AG10803 (cell line): Measurements from ENCODE around the gene CT55.
A peak's percentile ranks its signal among the peaks of the same experiment; 100 is the strongest.

Experiments
- DNase-seq: peaks from one replicate; pipeline ENCODE4 v3.0.0; 2010; ENCODE audit warnings: low read depth
- H3K4me3 ChIP-seq: 2 replicates; pipeline ENCODE4 v1.5.1; 2011; ENCODE audit warnings: mild to moderate bottlenecking, low read length, control low read depth
- TF ChIP-seq, protein P1 (sequence below): conservative IDR thresholded peaks from 2 replicates; pipeline ENCODE4 v1.5.1; 2011; ENCODE audit warnings: mild to moderate bottlenecking, low read length, control low read depth, inconsistent platforms

Gene CT55

DNA sequence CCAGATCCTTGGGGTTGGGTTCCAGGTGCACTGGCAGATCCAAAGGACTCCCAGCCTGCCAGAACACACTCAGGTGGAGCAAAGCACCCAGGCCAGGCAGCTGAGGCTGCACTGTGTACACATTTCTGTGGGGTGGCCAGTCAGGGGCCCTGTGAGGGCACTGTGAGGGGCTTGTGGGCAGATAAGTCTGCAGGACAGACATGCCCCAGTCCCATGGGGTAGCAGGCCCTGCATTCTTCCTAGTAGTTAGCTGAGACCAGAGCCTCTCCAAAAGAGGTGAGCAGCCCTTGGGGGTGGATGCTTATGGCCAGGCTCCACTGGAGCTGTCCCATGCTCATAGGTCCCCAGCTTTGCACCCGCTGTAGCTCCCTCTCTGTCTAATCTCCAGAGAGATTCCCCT is 58.5 kb downstream of the CT55 start:
- H3K4me3 ChIP-seq, result no peak overlapping the region
- DNase-seq, result no peak
- TF ChIP-seq, protein P1, sequence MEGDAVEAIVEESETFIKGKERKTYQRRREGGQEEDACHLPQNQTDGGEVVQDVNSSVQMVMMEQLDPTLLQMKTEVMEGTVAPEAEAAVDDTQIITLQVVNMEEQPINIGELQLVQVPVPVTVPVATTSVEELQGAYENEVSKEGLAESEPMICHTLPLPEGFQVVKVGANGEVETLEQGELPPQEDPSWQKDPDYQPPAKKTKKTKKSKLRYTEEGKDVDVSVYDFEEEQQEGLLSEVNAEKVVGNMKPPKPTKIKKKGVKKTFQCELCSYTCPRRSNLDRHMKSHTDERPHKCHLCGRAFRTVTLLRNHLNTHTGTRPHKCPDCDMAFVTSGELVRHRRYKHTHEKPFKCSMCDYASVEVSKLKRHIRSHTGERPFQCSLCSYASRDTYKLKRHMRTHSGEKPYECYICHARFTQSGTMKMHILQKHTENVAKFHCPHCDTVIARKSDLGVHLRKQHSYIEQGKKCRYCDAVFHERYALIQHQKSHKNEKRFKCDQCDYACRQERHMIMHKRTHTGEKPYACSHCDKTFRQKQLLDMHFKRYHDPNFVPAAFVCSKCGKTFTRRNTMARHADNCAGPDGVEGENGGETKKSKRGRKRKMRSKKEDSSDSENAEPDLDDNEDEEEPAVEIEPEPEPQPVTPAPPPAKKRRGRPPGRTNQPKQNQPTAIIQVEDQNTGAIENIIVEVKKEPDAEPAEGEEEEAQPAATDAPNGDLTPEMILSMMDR, result no peak

DNA sequence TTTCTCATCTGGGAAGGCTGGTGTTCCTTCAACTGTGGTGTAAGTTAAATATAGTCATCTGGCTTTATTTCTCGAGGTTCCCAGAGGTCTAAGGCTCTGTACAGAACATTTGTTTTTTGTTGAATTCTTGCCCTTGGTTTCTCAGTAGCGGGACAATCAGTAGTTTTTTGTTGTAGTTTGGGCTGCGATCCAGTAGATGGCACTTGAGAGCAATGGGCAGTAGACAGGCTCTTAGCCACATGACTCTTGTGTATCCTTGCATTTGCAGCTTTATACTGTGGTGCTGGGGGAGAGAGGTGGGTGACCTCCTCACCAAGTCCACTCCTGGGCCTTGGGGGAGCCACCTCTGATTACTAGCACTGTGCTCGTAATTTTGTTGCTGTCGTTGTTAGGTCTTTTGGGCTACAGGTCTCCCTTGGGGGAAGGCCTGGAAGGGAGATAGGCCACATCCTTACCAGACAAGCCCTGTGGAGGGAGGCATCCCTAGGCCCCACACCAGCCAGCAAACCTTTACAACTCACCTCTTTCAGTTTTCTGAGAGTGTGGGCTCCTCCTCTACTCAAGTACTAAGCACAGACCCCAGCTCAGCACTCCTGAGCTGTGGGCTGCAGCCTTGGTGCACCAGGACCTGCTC is 59.0 kb downstream of the CT55 start:
- peak; percentile 17 for DNase-seq
- no peak overlapping the region for H3K4me3 ChIP-seq
- TF ChIP-seq, protein P1, result peak; percentile 69

DNA sequence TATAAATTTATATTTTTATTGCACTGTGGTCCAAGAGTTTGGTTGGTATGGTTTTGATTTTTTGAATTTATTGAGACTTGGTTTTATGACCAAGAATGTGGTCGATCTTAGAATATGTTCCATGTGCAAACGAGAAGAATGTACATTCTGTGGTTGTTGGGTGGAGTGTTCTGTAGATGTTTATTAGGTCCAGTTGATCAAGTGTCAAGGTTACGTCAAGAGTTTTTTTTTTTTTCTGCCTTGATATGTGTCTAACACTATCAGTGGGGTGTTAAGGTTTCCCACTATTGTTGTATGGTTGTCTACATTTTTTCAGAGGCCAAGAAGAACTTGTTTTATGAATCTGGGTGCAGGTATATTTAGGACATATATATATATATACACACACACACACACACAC is 61.6 kb downstream of the CT55 start:
- TF ChIP-seq, protein P1, result no peak
- H3K4me3 ChIP-seq, result no peak overlapping the region
- DNase-seq, result no peak
